A549 (cell line): Measurements from ENCODE around the gene CHD8. TPM values are rescaled to one million over a fixed set of nuclear protein-coding genes. Genes with fewer than 3 reads are reported as not detected.

ENCODE experiments used
- ATAC-seq, 2 experiments: fragments of 200-7000 bp in 1 of 2; fragments of >200 bp in 1 of 2; cut with Nextera tagmentation in 1 of 2; cut with Tn5 transposase in 1 of 2; 3 replicates each; pipeline versions ENCODE4 v1.8.0 to v1.9.1; 2018 to 2020; ENCODE audit warnings: mild to moderate bottlenecking in 1 of 2, moderate library complexity in 1 of 2
- CTCF ChIA-PET: fragments of 300-600 bp; sonication (Branson Sonifier 250); formaldehyde crosslinking; extraction: SDS; loops from one replicate; lab custom pipeline; 2021; ENCODE audit warnings: antibody characterized with exemption, inconsistent platforms; lab: Yijun Ruan, JAX
- POLR2A ChIA-PET: fragments of 350-600 bp; formaldehyde crosslinking; extraction: SDS; loops from one replicate; lab custom pipeline; 2021; ENCODE audit warnings: antibody characterized with exemption, inconsistent platforms; lab: Yijun Ruan, JAX
- DNase-seq, 2 experiments: peaks; one replicate each; pipeline versions ENCODE4 v3.0.0 to v3.0.0-alpha.2; 2011 to 2016; ENCODE audit warnings: low read depth in 1 of 2, low spot score in 1 of 2
- FAIRE-seq: peaks from 2 replicates; lab custom pipeline; 2011; peaks lifted over from hg19 to GRCh38; lab: Jason Lieb, UNC
- H3K27ac ChIP-seq, 2 experiments: fragments of >200 bp; sonication (Bioruptor Twin); formaldehyde crosslinking; 3 replicates each; pipeline ENCODE4 v1.5.1; 2016 to 2017
- H3K4me1 ChIP-seq: fragments of >200 bp; sonication (Bioruptor Twin); formaldehyde crosslinking; 3 replicates; pipeline ENCODE4 v1.6.1; 2016
- H3K4me2 ChIP-seq: fragments of >200 bp; sonication (Bioruptor Twin); formaldehyde crosslinking; 3 replicates; pipeline ENCODE4 v1.6.1; 2016
- H3K4me3 ChIP-seq: fragments of >200 bp; sonication (Bioruptor Twin); formaldehyde crosslinking; 3 replicates; pipeline ENCODE4 v1.5.1; 2016
- H3K9me3 ChIP-seq: fragments of >200 bp; sonication (Bioruptor Twin); formaldehyde crosslinking; 3 replicates; pipeline ENCODE4 v1.6.1; 2016
- CBX8 ChIP-seq: fragments of 200-600 bp; sonication (generic); IDR thresholded peaks from 2 replicates; pipeline ENCODE4 v1.6.1; 2016
- CEBPB ChIP-seq, 2 experiments: fragments of >200 bp in 1 of 2; sonication (Bioruptor Twin) in 1 of 2; formaldehyde crosslinking in 1 of 2; IDR thresholded peaks; 2 replicates each; pipeline ENCODE4 v1.6.1; 2012 to 2016
- CHD2 ChIP-seq: fragments of 150-350 bp; IDR thresholded peaks from 2 replicates; pipeline ENCODE4 v1.6.1; 2014; ENCODE audit warnings: low read length; ENCODE audit not compliant: partially characterized antibody
- CHD4 ChIP-seq: fragments of 200-600 bp; sonication (generic); IDR thresholded peaks from 2 replicates; pipeline ENCODE4 v1.6.1; 2016; ENCODE audit warnings: antibody characterized with exemption, mild to moderate bottlenecking, borderline replicate concordance
- EP300 ChIP-seq, 2 experiments: fragments of >200 bp; sonication (Bioruptor Twin); formaldehyde crosslinking; IDR thresholded peaks; 2 replicates in 1 of 2; 3 replicates in 1 of 2; pipeline ENCODE4 v1.6.1; 2016 to 2017
- ESRRA ChIP-seq: fragments of 150-350 bp; IDR thresholded peaks from 2 replicates; pipeline ENCODE4 v1.6.1; 2014; ENCODE audit warnings: mild to moderate bottlenecking, low read length, borderline replicate concordance
- FOSB ChIP-seq: fragments of 250-450 bp; sonication (Bioruptor Pico); IDR thresholded peaks from 2 replicates; pipeline ENCODE4 v1.5.0; 2020; ENCODE audit warnings: mild to moderate bottlenecking, moderate library complexity
- FOSL2 ChIP-seq, 2 experiments: fragments of 450-650 bp in 1 of 2; fragments of >200 bp in 1 of 2; sonication (Bioruptor Twin) in 1 of 2; formaldehyde crosslinking; IDR thresholded peaks; 2 replicates each; pipeline versions ENCODE4 v1.5.0 to v1.6.1; 2016 to 2020; ENCODE audit warnings: mild to moderate bottlenecking in 1 of 2, moderate library complexity in 1 of 2
- FOXS1 ChIP-seq: fragments of 250-450 bp; sonication (Bioruptor Pico); IDR thresholded peaks from 2 replicates; pipeline ENCODE4 v1.5.0; 2020; ENCODE audit warnings: mild to moderate bottlenecking, moderate library complexity
- HOXB5 ChIP-seq: fragments of 250-450 bp; sonication (Bioruptor Pico); IDR thresholded peaks from 2 replicates; pipeline ENCODE4 v1.5.0; 2020; ENCODE audit warnings: mild to moderate bottlenecking, moderate library complexity
- KDM5A ChIP-seq: fragments of 200-600 bp; sonication (generic); IDR thresholded peaks from 2 replicates; pipeline ENCODE4 v1.6.1; 2016; ENCODE audit warnings: antibody characterized with exemption, mild to moderate bottlenecking
- MAFK ChIP-seq: fragments of 450-650 bp; IDR thresholded peaks from 2 replicates; pipeline ENCODE4 v1.6.1; 2014; ENCODE audit not compliant: partially characterized antibody
- NR3C1 ChIP-seq: fragments of >200 bp; sonication (Bioruptor Twin); formaldehyde crosslinking; IDR thresholded peaks from 3 replicates; pipeline ENCODE4 v1.6.1; 2017
- POLR2A ChIP-seq: IDR thresholded peaks from 2 replicates; pipeline ENCODE4 v1.6.1; 2012; ENCODE audit warnings: mild to moderate bottlenecking, low read length
- TP53 ChIP-seq: fragments of 250-450 bp; sonication (Bioruptor Pico); IDR thresholded peaks from 2 replicates; pipeline ENCODE4 v1.5.0; 2021; ENCODE audit warnings: mild to moderate bottlenecking, moderate library complexity
- ZSCAN20 ChIP-seq: fragments of 250-450 bp; sonication (Bioruptor Pico); IDR thresholded peaks from 2 replicates; pipeline ENCODE4 v1.8.0; 2022; ENCODE audit warnings: mild to moderate bottlenecking, moderate library complexity
- WGBS: methylation state at CpG from one replicate; pipeline ENCODE4 v1.1.6; 2017; ENCODE audit errors: missing lambda C conversion rate; 5-methylcytosine and 5-hydroxymethylcytosine counted together
- polyA plus RNA-seq, 4 experiments: library from polyadenylated mRNA; depleted of rRNA in 3 of 4; stranded (reverse); fragments of >200 nt; fragmentation: RNase III in 1 of 4; extraction: RNeasy Plus Mini Kit Qiagen cat#74134 plus additional on column Dnase treatment in 1 of 4; gene quantifications; 2 replicates in 3 of 4; 3 replicates in 1 of 4; pipeline ENCODE4 v1.2.3, GENCODE V29; 2011 to 2017
- TF ChIP-seq, protein P1 (sequence below): fragments of >200 bp; sonication (Bioruptor Twin); formaldehyde crosslinking; IDR thresholded peaks from 3 replicates; pipeline ENCODE4 v1.5.1; 2016
- TF ChIP-seq, protein P2 (sequence below): fragments of >200 bp; sonication (Bioruptor Twin); formaldehyde crosslinking; IDR thresholded peaks from 2 replicates; pipeline ENCODE4 v1.6.1; 2016
- TF ChIP-seq, protein P3 (sequence below): fragments of 250-450 bp; sonication (Bioruptor Pico); IDR thresholded peaks from 2 replicates; pipeline ENCODE4 v1.5.0; 2021; ENCODE audit warnings: mild to moderate bottlenecking, moderate library complexity, borderline replicate concordance
- TF ChIP-seq, protein P4 (sequence below): fragments of 450-650 bp; IDR thresholded peaks from 2 replicates; pipeline ENCODE4 v1.6.1; 2014; ENCODE audit warnings: antibody characterized with exemption

CHD8 gene
- polyA plus RNA-seq, 2 of the 4 experiments (the other 2 are of a cell fraction): 28.5 to 36.8 TPM

DNA sequence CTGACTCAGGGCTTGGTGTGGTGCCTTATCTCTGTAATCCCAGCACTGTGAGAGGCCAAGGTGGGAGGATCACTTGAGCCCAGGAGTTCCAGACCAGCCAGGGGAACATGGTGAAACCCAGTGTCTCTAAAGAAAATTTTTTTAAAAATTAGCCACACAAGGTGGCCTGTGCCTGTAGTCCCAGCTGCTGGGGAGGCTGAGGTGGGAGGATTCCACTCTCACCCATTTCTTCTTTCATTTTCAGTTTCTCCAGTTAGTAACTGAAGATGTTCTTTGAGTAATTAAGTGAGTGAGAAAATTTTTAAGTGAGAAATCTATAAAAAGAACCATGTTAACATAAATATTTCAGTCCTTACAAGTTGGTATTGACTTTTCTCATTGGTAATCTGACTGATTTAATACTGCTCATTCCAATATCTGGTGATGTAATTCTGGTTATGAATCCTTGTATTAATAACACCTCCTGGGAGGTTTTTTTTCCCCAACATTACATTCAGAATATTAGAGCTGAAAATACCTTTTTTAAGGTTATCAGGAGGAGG, 49.2 kb upstream of the CHD8 start:
- H3K27ac ChIP-seq: no peak overlapping the region
- CTCF ChIA-PET: interaction anchor here (1.4 to 2.4 kb wide), 2 partner anchors 10 to 28 kb away, joined by 3 to 9 read pairs; partner anchors contain the start of genes RAB2B and TOX4
- DNase-seq (no peak), FAIRE-seq (no peak), ATAC-seq (no peak)
- no peaks in the 10 kb centered on the region for H3K9me3 ChIP-seq
- POLR2A ChIA-PET: no interaction called here
- TF ChIP-seq, protein P1, sequence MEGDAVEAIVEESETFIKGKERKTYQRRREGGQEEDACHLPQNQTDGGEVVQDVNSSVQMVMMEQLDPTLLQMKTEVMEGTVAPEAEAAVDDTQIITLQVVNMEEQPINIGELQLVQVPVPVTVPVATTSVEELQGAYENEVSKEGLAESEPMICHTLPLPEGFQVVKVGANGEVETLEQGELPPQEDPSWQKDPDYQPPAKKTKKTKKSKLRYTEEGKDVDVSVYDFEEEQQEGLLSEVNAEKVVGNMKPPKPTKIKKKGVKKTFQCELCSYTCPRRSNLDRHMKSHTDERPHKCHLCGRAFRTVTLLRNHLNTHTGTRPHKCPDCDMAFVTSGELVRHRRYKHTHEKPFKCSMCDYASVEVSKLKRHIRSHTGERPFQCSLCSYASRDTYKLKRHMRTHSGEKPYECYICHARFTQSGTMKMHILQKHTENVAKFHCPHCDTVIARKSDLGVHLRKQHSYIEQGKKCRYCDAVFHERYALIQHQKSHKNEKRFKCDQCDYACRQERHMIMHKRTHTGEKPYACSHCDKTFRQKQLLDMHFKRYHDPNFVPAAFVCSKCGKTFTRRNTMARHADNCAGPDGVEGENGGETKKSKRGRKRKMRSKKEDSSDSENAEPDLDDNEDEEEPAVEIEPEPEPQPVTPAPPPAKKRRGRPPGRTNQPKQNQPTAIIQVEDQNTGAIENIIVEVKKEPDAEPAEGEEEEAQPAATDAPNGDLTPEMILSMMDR: no peak
- no peak for TF ChIP-seq TP53 (CRISPR knock-in tag)
- TF ChIP-seq POLR2A: no peak
- TF ChIP-seq, all 56 proteins: peak for 0
- Histone ChIP-seq H3K4me1 (peaks cover 5% of the 10 kb centered on the region; the same call in 2 of the 3 replicates), H3K4me3 (no peak overlapping the region), H3K4me2 (no peak overlapping the region)

DNA sequence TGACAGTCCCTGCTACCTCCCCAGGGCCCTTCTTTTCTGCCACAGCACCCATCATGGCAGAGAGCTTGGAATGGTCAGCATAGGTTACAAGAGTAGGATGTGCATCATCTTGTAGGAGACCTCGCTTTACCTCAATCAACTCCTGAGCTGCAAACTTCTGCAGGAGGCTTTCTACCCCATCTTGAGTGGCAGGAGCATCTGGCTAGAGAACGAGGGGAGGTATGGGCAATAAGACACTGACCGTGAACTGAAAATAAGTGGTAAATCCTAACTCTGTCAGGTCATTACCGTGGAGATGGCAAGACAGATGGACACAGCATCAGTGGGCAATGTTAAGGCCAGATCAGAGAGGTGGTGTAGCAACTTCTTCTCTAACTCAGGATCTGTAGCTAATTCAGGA, 47.5 kb upstream of the CHD8 start:
- CTCF ChIA-PET: interaction anchor here (0.7 to 1.5 kb wide), 3 partner anchors 8 to 26 kb away, joined by 3 to 6 read pairs (median 4); partner anchors contain the start of genes RAB2B and TOX4
- H3K4me2 ChIP-seq: no peak overlapping the region
- no peaks in the 10 kb centered on the region for H3K9me3 ChIP-seq
- DNase-seq: no peak
- 91% methylated on average over 4 of the region's 4 CpGs for WGBS
- TF ChIP-seq, protein P2, sequence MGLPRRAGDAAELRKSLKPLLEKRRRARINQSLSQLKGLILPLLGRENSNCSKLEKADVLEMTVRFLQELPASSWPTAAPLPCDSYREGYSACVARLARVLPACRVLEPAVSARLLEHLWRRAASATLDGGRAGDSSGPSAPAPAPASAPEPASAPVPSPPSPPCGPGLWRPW: no peak
- TF ChIP-seq CEBPB (IDR thresholded peaks at IDR 0.05) (no peak), MAFK (no peak), KDM5A (no peak), ESRRA (no peak), FOSB (no peak), FOXS1 (CRISPR knock-in tag) (no peak), FOSL2 (IDR thresholded peaks at IDR 0.05) (no peak), FOSL2 (CRISPR knock-in tag; IDR thresholded peaks at IDR 0.05) (no peak), HOXB5 (CRISPR knock-in tag) (no peak), EP300 (IDR thresholded peaks at IDR 0.05) (no peak)
- TF ChIP-seq, all 56 proteins: peak for 0
- H3K27ac ChIP-seq: no peak overlapping the region
- H3K4me3 ChIP-seq: no peak overlapping the region
- POLR2A ChIA-PET: no interaction called here
- FAIRE-seq (no peak), ATAC-seq (no peak)
- no peaks in the 10 kb centered on the region for H3K4me1 ChIP-seq

DNA sequence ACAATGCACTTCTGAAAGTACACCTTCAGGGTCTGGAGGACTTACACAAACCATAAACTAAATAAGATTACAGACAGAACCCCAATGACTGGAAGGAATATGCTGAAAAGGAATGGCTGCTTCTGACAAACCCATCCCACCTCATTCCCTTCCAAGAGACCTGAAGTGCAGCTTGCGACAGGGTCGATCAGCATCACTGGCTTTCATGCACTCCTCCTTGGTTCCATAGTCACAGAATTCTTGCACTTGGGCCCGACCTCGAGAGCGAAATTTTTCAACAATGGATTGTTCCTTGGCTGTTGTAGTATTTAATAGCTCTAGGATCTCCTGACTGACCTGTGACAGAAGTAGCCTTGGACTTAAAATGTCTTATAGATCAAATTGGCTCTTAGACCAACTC, 45.6 kb upstream of the CHD8 start:
- POLR2A ChIA-PET: interaction anchor here (2.6 kb wide), 1 partner anchor 9 kb away, joined by 10 read pairs; the partner anchor contains the start of gene METTL3
- DNase-seq (no peak), FAIRE-seq (no peak), ATAC-seq (no peak)
- Histone ChIP-seq H3K4me2 (no peak overlapping the region), H3K4me3 (no peak overlapping the region), H3K9me3 (no peaks in the 10 kb centered on the region), H3K27ac (no peak overlapping the region), H3K4me1 (no peaks in the 10 kb centered on the region)
- no peak for TF ChIP-seq CBX8
- no peak for TF ChIP-seq ZSCAN20 (CRISPR knock-in tag)
- no peak for TF ChIP-seq CHD4
- TF ChIP-seq, protein P3, sequence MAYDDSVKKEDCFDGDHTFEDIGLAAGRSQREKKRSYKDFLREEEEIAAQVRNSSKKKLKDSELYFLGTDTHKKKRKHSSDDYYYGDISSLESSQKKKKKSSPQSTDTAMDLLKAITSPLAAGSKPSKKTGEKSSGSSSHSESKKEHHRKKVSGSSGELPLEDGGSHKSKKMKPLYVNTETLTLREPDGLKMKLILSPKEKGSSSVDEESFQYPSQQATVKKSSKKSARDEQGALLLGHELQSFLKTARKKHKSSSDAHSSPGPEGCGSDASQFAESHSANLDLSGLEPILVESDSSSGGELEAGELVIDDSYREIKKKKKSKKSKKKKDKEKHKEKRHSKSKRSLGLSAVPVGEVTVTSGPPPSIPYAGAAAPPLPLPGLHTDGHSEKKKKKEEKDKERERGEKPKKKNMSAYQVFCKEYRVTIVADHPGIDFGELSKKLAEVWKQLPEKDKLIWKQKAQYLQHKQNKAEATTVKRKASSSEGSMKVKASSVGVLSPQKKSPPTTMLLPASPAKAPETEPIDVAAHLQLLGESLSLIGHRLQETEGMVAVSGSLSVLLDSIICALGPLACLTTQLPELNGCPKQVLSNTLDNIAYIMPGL: no peak
- TF ChIP-seq CHD2: no peak
- TF ChIP-seq, protein P4, sequence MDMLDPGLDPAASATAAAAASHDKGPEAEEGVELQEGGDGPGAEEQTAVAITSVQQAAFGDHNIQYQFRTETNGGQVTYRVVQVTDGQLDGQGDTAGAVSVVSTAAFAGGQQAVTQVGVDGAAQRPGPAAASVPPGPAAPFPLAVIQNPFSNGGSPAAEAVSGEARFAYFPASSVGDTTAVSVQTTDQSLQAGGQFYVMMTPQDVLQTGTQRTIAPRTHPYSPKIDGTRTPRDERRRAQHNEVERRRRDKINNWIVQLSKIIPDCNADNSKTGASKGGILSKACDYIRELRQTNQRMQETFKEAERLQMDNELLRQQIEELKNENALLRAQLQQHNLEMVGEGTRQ: no peak
- no peak for TF ChIP-seq TP53 (CRISPR knock-in tag)
- TF ChIP-seq KDM5A: no peak
- no peak for TF ChIP-seq NR3C1
- TF ChIP-seq CEBPB (IDR thresholded peaks at IDR 0.05): no peak
- TF ChIP-seq POLR2A: no peak
- WGBS: over 99% methylated on average over 5 of the region's 5 CpGs
- CTCF ChIA-PET: interaction anchor here (0.7 to 1.5 kb wide), 2 partner anchors 40 to 57 kb away, joined by 3 to 4 read pairs; no protein-coding TSS in a partner anchor
